ENCODE results near the gene TUBB2B.

The TUBB2B gene

GRCh38 chr6:3214898-3215297, 12.6 kb downstream of the TUBB2B start:
- TF ChIP-seq POLR2AphosphoS5 (IDR thresholded peaks at IDR 0.05; ENCODE audit: low read depth, low read length) (no peak), POLR2A (IDR thresholded peaks at IDR 0.05; ENCODE audit: low read depth, low read length) (no peak)
- no peak for FAIRE-seq
- no peak for DNase-seq (ENCODE audit: insufficient read length)

GRCh38 chr6:3213334-3213695, 14.1 kb downstream of the TUBB2B start:
- TF ChIP-seq POLR2A (IDR thresholded peaks at IDR 0.05; ENCODE audit: low read depth, low read length) (no peak), TAF1 (IDR thresholded peaks at IDR 0.05; ENCODE audit: borderline replicate concordance, low read depth, low read length) (no peak), POLR2AphosphoS5 (IDR thresholded peaks at IDR 0.05; ENCODE audit: low read depth, low read length) (no peak)
- DNase-seq (ENCODE audit: insufficient read length) = no peak
- no peak for FAIRE-seq

DNA sequence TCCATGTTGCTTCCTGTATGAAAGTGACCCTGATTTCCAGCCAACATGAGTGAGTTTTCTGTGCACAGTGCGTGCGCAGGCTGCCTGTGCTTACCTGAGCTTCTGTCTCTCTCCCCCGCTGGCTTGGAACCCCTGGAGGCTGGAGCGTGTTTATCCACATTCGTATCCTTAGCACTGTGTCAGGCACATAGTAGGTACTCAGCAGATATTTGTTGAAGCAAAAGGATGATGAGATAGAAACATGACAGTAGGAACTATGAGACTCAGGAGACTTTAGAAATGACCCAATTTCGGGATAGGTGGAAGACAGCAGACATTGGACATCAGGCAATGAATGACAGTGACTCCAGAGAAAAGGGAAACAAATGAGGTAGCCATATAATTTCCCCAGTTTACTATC, 15.2 kb downstream of the TUBB2B start:
- no peak for TF ChIP-seq POLR2A (IDR thresholded peaks at IDR 0.05; ENCODE audit: low read depth, low read length)
- no peak for TF ChIP-seq POLR2AphosphoS5 (IDR thresholded peaks at IDR 0.05; ENCODE audit: low read depth, low read length)
- no peak for TF ChIP-seq TAF1 (IDR thresholded peaks at IDR 0.05; ENCODE audit: borderline replicate concordance, low read depth, low read length)
- FAIRE-seq (no peak), DNase-seq (ENCODE audit: insufficient read length) (no peak)

DNA sequence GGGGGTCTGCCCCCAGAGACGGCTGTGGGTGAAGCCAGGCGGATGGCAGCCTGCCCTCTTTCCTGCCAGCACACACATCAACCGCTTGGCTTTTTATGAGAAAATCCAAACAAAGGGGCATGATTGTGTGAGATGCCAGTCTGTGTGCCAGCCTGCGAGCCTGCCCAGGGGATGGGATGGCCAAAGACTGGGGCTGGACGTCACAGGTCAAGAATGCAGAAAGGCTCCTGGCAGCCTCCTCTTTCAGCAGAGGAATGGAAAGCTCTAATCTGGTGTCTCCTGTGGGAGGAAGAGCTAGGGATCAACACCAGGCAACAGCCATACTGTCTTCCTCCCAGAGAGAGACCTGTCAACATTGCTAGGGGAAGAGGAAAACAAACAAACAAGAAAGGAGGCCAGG, 15.8 kb downstream of the TUBB2B start:
- TF ChIP-seq POLR2A (IDR thresholded peaks at IDR 0.05; ENCODE audit: low read depth, low read length) (no peak), POLR2AphosphoS5 (IDR thresholded peaks at IDR 0.05; ENCODE audit: low read depth, low read length) (no peak), TAF1 (IDR thresholded peaks at IDR 0.05; ENCODE audit: borderline replicate concordance, low read depth, low read length) (no peak)
- FAIRE-seq (no peak), DNase-seq (ENCODE audit: insufficient read length) (no peak)

- no peak for DNase-seq (ENCODE audit: insufficient read length)
- no peak for FAIRE-seq
- TF ChIP-seq POLR2AphosphoS5 (IDR thresholded peaks at IDR 0.05; ENCODE audit: low read depth, low read length) (no peak), TAF1 (IDR thresholded peaks at IDR 0.05; ENCODE audit: borderline replicate concordance, low read depth, low read length) (no peak), POLR2A (IDR thresholded peaks at IDR 0.05; ENCODE audit: low read depth, low read length) (no peak)
These were observed 17.3 kb downstream of the TUBB2B start for GRCh38 chr6:3210024-3210610.

DNA sequence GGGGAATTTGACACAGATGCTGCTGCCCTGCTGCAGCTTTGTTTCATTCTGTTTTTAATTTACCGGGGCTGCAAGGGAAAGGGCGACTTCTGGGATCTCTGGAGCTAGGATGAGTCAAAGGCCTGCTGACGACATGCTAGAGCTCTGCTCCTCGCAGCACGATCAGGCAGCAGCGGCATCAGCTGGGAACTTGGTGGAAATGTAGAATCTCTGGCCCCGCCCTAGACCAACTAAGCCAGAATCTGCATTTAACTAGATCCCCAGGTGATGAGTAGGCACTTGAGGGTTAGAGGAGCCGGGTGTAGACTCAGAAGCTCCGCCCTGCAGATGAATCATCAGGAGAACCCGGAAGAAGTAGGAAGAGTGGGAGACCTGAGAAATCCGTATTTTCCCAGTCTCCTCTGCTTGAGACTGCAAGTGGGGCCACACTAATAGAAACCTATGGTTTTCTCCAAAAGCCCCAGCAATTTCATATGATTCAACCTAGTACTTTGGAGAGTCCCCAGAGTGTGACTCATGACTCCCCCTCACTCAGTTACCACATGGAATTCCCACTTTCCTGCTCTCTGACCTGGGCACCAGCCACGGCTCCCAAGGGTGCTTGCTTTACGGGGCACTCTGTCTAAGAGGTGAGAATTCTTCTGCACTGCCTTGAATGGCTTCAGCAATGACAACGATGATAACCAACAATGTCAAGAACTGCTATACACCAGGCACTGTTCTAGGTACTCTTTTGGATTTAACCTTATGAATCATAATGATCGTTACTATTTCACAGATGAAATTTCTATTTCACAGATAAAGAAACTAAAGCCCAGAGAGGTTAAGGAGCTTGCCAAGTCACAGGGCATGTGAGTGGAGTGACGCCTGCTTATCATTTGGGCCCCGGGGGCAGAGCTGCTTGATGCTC, 18.1 kb downstream of the TUBB2B start:
- no peak for DNase-seq (ENCODE audit: insufficient read length)
- TF ChIP-seq TAF1 (IDR thresholded peaks at IDR 0.05; ENCODE audit: borderline replicate concordance, low read depth, low read length) = no peak
- no peak for TF ChIP-seq POLR2AphosphoS5 (IDR thresholded peaks at IDR 0.05; ENCODE audit: low read depth, low read length)
- no peak for TF ChIP-seq POLR2A (IDR thresholded peaks at IDR 0.05; ENCODE audit: low read depth, low read length)
- peak; percentile 14 for FAIRE-seq

- FAIRE-seq (peak; percentile 53), DNase-seq (ENCODE audit: insufficient read length) (no peak)
- TF ChIP-seq POLR2AphosphoS5 (IDR thresholded peaks at IDR 0.05; ENCODE audit: low read depth, low read length) (no peak), POLR2A (IDR thresholded peaks at IDR 0.05; ENCODE audit: low read depth, low read length) (no peak), TAF1 (IDR thresholded peaks at IDR 0.05; ENCODE audit: borderline replicate concordance, low read depth, low read length) (no peak)
These were observed 18.7 kb downstream of the TUBB2B start for GRCh38 chr6:3208775-3209113.

DNA sequence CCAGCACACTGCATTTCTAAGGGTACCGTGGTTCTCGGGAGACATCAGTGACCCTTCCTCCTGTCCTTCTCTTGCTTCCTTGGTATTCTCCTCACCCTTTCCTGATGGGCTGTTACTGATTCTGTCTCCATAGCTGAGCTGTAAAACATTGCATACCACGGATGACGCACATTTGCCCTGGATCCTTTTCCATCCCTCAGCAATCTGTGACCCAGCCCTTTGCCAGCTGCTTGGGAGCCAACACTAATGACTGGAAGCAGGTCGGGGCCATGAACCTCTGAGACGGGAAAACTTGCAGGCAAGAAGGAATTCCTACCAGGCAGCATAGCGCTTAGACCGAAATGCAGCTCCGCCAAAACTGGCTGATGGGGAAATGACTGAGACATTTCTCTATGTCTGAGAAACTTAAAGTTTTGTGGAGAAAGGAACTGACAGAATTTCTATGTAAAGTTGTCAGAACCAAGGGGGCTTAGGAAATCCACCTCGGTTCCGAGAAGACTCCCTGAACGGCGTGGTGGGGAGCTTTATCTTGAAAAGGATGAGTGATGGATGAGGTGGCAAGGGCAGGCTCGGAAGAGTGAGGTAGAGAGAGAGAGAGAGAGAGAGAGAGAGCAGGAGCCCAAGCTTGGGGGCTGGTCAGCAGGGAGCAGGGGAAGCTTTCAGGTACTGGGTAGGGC, 19.2 kb downstream of the TUBB2B start:
- DNase-seq (ENCODE audit: insufficient read length) (no peak), FAIRE-seq (no peak)
- TF ChIP-seq POLR2AphosphoS5 (IDR thresholded peaks at IDR 0.05; ENCODE audit: low read depth, low read length) (no peak), TAF1 (IDR thresholded peaks at IDR 0.05; ENCODE audit: borderline replicate concordance, low read depth, low read length) (no peak), POLR2A (IDR thresholded peaks at IDR 0.05; ENCODE audit: low read depth, low read length) (no peak)

GRCh38 chr6:3206339-3207015, 21.0 kb downstream of the TUBB2B start:
- TF ChIP-seq TAF1 (IDR thresholded peaks at IDR 0.05; ENCODE audit: borderline replicate concordance, low read depth, low read length) (no peak), POLR2AphosphoS5 (IDR thresholded peaks at IDR 0.05; ENCODE audit: low read depth, low read length) (no peak), POLR2A (IDR thresholded peaks at IDR 0.05; ENCODE audit: low read depth, low read length) (no peak)
- no peak for FAIRE-seq
- DNase-seq (ENCODE audit: insufficient read length) = no peak

DNA sequence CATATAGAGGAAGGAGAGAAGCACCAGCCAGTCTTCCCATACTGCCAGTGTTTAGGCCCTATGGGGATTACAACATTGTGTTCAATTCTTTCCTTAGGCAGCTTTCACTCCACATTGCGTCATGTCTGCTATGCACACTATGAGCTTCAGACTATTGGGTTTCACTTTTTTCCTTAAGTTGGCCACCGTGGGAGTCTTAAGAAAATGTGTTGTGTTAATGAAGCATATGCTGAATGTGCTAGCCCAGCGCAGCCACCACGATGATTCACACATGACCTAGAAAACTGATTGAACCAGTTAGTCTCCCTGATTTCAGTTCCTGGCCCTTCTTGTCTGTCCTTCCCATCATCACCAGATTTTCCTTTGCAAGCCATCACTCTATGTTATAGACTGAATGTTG, 21.5 kb downstream of the TUBB2B start:
- DNase-seq (ENCODE audit: insufficient read length) (no peak), FAIRE-seq (no peak)
- no peak for TF ChIP-seq POLR2AphosphoS5 (IDR thresholded peaks at IDR 0.05; ENCODE audit: low read depth, low read length)
- TF ChIP-seq POLR2A (IDR thresholded peaks at IDR 0.05; ENCODE audit: low read depth, low read length) = no peak
- no peak for TF ChIP-seq TAF1 (IDR thresholded peaks at IDR 0.05; ENCODE audit: borderline replicate concordance, low read depth, low read length)

DNA sequence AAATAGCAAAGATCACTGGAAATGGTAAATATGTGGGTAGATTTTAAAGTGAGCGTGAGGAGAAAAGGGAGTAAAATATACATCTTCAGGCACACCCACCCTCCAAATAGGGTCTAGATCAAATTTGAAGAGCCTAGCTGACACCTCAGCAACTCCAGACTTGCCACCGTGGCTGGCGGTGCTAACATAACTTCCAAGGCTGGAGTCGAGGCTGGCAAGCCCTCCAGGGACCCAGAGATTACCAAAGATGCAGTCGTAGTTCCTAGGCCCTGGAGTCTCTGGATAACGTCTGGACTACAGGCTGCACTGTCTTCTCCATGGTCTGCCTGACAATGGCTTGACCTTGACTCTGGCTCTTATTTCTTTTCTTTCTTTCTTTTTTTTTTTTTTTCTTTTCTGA, 22.5 kb downstream of the TUBB2B start:
- TF ChIP-seq TAF1 (IDR thresholded peaks at IDR 0.05; ENCODE audit: borderline replicate concordance, low read depth, low read length) (no peak), POLR2AphosphoS5 (IDR thresholded peaks at IDR 0.05; ENCODE audit: low read depth, low read length) (no peak), POLR2A (IDR thresholded peaks at IDR 0.05; ENCODE audit: low read depth, low read length) (no peak)
- FAIRE-seq (no peak), DNase-seq (ENCODE audit: insufficient read length) (no peak)

Measured in GM12892 (cell line).